Skeletal muscle tissue (tissue), 4 donors: Measurements from ENCODE around the gene GMCL2. TPM values are rescaled to one million over a fixed set of nuclear protein-coding genes. Genes with fewer than 3 reads are reported as not detected.

Source experiments
- H3K27ac ChIP-seq: one replicate; pipeline ENCODE4 v1.7.0; 2013; ENCODE audit warnings: mild to moderate bottlenecking, low read depth, low read length, inconsistent platforms
- H3K27me3 ChIP-seq, 3 donors: one replicate each; pipeline ENCODE4 v1.7.0; 2013; ENCODE audit warnings: low read length in 3 of 3; ENCODE audit not compliant: control insufficient read depth in 3 of 3, insufficient read depth in 3 of 3
- H3K36me3 ChIP-seq, 3 donors: one replicate each; pipeline ENCODE4 v1.7.0; 2013; ENCODE audit warnings: low read length in 3 of 3; ENCODE audit not compliant: control insufficient read depth in 3 of 3, insufficient read depth in 3 of 3
- H3K4me1 ChIP-seq, 3 donors: one replicate each; pipeline ENCODE4 v1.7.0; 2013; ENCODE audit warnings: low read length in 3 of 3, mild to moderate bottlenecking in 3 of 3; ENCODE audit not compliant: control insufficient read depth in 3 of 3, insufficient read depth in 3 of 3
- H3K4me3 ChIP-seq, 3 donors: one replicate each; pipeline ENCODE4 v1.7.0; 2013; ENCODE audit warnings: low read length in 3 of 3
- H3K9ac ChIP-seq, 3 donors: one replicate each; pipeline ENCODE4 v1.7.0; 2013; ENCODE audit warnings: low read length in 3 of 3, mild to moderate bottlenecking in 3 of 3, moderate library complexity in 2 of 3, low read depth in 1 of 3
- H3K9me3 ChIP-seq, 3 donors: one replicate each; pipeline ENCODE4 v1.7.0; 2013; ENCODE audit warnings: low read length in 3 of 3; ENCODE audit not compliant: control insufficient read depth in 3 of 3
- total RNA-seq: library from RNA; depleted of rRNA; stranded (reverse); fragments of >200 nt; gene quantifications from one replicate; pipeline ENCODE4 v1.2.3, GENCODE V29; 2014
- donor health status: Osteomylitis.

GMCL2 gene, protein sequence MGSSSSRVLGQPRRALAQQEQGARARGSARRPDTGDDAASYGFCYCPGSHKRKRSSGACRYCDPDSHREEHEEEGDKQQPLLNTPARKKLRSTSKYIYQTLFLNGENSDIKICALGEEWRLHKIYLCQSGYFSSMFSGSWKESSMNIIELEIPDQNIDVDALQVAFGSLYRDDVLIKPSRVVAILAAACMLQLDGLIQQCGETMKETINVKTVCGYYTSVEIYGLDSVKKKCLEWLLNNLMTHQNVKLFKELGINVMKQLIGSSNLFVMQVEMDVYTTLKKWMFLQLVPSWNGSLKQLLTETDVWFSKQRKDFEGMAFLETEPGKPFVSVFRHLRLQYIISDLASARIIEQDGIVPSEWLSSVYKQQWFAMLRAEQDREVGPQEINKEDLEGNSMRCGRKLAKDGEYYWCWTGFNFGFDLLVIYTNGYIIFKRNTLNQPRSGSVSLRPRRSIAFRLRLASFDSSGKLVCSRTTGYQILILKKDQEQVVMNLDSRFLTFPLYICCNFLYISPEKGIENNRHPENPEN
- total RNA-seq, result not detected

DNA sequence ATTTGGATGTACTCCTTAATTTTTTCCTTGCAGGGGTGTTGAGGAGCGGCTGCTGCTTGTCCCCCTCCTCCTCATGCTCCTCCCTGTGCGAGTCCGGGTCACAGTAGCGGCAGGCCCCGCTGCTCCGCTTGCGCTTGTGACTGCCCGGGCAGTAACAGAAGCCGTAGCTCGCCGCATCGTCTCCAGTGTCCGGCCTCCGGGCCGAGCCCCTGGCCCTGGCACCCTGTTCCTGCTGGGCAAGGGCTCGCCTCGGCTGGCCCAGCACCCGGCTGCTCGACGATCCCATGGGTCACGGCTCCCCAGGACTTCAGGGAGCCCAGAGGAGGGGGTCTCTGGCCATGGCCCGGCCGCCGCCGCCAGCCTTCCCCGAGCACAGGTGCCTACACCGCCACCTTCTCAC lies at the start of gene GMCL2:
Gene GMCL2 (minus strand): TSS at position 358 of the 400 bp plus-strand sequence. CDS start 72 bp downstream, at position 286.
- Histone ChIP-seq H3K4me3 (no peak within 1 kb of the TSS), H3K27ac (no peak within 1 kb of the TSS), H3K4me1 (no peaks in the 10 kb centered on the region), H3K36me3 (no peaks in the 10 kb centered on the region), H3K9ac (no peak within 1 kb of the TSS), H3K27me3 (no peaks in the 10 kb centered on the region), H3K9me3 (no peaks in the 10 kb centered on the region)

DNA sequence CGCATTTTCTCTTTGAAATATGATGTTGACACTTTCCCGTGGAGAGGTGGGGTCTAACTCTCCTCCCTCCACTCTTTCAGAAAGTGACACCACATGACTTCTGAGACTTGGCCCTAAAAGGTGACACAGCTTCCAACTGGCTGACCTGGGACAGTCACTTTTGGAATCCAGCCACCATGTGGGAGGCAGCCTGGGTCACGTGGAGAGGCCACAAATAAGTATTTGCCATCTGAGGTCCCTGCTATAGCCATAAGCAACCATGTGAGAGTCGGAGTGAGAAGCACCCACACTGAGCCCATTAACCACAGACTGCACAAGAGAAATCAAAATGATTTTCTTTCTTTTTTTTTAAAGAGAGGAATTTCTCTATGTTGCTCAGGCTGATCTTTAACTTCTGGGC lies 49.5 kb upstream of the GMCL2 start:
- no peaks in the 10 kb centered on the region for H3K36me3 ChIP-seq
- no peaks in the 10 kb centered on the region for H3K9me3 ChIP-seq
- H3K4me1 ChIP-seq, result peaks cover 57 to 75% (median 62%) of the 10 kb centered on the region in 3 donors
- H3K27me3 ChIP-seq, result no peaks in the 10 kb centered on the region
- H3K4me3 ChIP-seq, result peak overlapping the region in 2 of 3 donors; percentile 22 to 33
- H3K9ac ChIP-seq, result peak overlapping the region in 2 of 3 donors; percentile 59 to 77
- peak overlapping the region; percentile 89 for H3K27ac ChIP-seq

DNA sequence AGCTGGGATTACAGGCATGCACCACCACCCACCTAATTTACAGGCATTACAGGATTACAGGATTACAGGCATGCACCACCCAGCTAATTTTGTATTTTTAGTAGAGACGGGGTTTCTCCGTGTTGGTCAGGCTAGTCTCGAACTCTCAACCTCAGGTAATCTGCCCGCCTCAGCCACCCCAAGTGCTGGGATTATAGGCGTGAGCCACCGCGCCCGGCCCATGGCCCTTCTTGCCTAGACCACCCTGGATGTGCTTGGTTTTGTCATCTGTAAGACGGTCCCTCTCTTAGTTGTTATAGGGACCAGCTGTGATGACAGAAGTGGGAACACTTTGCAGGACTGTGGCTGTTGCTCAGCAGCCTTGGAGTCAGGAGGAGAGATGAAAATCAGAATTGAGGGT lies 49.0 kb upstream of the GMCL2 start:
- Histone ChIP-seq H3K36me3 (peaks cover 0 to 2% (median 0%) of the 10 kb centered on the region in 3 donors), H3K9me3 (no peaks in the 10 kb centered on the region), H3K4me3 (peak overlapping the region in 2 of 3 donors; percentile 16 to 33), H3K9ac (peak overlapping the region in 2 of 3 donors; percentile 45 to 77), H3K4me1 (peaks cover 57 to 75% (median 67%) of the 10 kb centered on the region in 3 donors), H3K27ac (peak overlapping the region; percentile 89), H3K27me3 (no peaks in the 10 kb centered on the region)

DNA sequence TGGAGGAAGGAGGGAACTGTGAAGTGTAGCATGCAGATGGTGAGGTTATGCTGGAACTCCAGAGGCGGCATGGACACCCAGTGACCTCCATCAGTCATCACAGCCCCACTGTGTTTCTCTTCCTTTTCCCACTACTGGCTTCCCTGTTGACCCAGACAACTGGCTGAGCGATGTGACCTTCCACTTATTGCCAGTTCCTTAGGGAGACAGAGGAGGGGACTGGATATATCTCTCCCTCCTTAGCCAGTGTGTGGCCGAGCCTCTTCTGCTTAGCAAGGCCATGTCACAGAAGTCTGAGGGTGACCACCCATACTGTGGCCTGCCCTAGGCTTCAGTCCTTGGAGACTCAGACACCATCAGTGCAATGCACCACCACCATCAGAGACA lies 48.4 kb upstream of the GMCL2 start:
- Histone ChIP-seq H3K4me1 (peaks cover 57 to 75% (median 69%) of the 10 kb centered on the region in 3 donors), H3K9ac (peak overlapping the region in 1 of 3 donors; percentile 36), H3K9me3 (no peaks in the 10 kb centered on the region), H3K4me3 (no peak overlapping the region), H3K27me3 (no peaks in the 10 kb centered on the region), H3K27ac (no peak overlapping the region), H3K36me3 (peaks cover 0 to 5% (median 0%) of the 10 kb centered on the region in 3 donors)

DNA sequence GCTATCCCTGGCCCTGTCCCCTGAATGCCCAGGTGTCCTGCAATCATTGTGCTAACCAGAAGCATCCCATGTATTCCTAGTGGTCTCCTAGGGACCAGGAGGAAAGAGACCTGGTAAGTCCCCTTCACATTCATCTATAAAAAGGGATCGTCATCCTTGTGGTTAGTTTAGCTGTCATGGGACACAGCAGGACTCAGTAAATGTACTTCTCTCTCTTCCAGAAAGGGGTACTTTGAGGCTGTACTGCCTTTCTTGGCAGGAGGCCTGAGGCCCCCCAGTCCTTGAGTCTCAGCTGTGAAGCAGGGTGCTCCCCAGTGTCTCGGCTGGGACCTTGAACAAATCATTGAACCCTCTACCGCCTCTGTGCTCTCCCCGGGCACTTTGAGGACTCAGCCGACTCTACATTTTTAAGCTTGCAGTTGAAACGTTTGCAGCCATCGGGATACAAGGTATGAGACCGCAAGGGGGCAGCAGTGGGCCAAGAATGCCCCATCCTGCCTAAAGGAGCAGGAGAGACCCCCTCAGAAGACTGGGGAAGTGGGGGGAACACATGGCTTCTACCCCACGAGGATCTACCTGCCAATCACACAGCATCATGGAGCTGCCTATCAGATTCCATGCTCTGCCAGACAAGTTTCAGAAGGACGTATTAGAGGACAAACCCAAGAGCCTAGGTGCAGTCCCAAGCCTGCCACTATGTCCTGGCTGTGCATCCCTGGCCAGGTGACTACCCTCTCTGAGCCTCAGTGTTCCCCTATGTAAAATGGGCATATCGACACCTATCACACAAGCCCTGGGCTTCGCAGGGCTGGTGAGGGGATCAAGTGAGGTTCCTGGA lies 47.8 kb upstream of the GMCL2 start:
- Histone ChIP-seq H3K4me1 (peaks cover 57 to 75% (median 68%) of the 10 kb centered on the region in 3 donors), H3K36me3 (peaks cover 4 to 10% (median 6%) of the 10 kb centered on the region in 3 donors), H3K4me3 (no peak overlapping the region), H3K27ac (no peak overlapping the region), H3K9ac (peak overlapping the region in 2 of 3 donors; percentile 36 to 66), H3K27me3 (no peaks in the 10 kb centered on the region), H3K9me3 (no peaks in the 10 kb centered on the region)

DNA sequence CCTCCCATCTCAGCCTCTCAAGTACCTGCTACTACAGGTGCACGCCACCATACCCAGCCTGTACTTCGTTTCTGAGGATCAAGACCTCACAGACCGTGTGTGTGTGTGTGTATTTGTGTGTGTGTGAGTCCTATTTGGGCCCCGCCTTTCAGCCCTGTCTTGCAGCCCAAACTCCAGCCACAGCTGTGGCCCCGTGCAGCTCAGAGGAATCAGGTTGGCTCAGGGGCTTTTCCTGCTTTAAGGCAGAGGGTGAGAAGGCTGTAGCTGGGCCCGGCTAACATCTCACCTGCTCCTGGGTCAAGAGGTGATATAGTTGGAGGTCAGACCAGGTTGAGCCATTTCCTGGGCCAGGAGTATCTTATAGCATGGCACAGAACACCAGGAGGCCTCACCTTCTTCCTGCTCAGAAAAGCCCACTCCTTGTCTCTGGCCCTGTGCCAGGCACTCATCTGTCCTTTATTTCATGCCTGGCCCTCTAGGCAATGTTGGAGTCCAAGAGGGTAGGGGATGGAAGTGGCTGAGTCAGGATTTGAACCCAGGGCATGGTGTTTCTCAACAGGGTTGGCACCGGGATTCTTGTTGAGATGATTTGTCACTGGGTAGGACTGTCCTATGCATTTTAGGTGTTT lies 47.1 kb upstream of the GMCL2 start:
- Histone ChIP-seq H3K27ac (no peak overlapping the region), H3K4me3 (no peak overlapping the region), H3K36me3 (peaks cover 11 to 16% (median 13%) of the 10 kb centered on the region in 3 donors), H3K9ac (no peak overlapping the region), H3K9me3 (no peaks in the 10 kb centered on the region), H3K27me3 (no peaks in the 10 kb centered on the region), H3K4me1 (peaks cover 57 to 77% (median 71%) of the 10 kb centered on the region in 3 donors)

DNA sequence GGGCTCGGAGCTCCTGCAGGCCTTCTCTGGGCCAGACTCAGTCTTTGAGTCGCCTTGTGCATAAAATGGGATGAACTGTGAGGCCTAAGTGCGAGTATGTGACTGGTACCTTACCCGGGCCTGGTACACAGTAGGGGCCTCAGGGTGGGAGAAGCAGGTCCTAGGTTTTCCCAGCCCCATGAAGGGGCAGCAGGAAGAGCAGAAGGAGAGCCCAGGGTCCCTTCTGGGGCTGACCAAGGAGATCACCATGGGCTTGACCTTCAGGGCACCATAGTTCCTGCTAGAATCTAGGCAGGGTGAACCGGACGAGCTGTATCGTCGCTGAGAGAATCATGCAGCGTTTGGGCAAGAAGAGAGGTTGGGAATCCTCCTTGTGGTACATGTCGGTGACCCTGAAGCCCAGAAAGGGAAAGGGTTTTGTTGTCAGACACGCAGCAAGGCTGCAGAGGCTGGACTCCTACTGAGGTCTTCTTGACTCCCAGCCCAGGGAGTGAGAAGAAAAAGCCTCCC lies 45.8 kb upstream of the GMCL2 start:
- Histone ChIP-seq H3K27me3 (no peaks in the 10 kb centered on the region), H3K9me3 (no peaks in the 10 kb centered on the region), H3K4me1 (peaks cover 49 to 75% (median 70%) of the 10 kb centered on the region in 3 donors), H3K36me3 (peaks cover 16 to 27% (median 25%) of the 10 kb centered on the region in 3 donors), H3K9ac (peak overlapping the region; percentile 81 to 98 (median 93)), H3K27ac (peak overlapping the region; percentile 96), H3K4me3 (peak overlapping the region; percentile 61 to 94 (median 92))

DNA sequence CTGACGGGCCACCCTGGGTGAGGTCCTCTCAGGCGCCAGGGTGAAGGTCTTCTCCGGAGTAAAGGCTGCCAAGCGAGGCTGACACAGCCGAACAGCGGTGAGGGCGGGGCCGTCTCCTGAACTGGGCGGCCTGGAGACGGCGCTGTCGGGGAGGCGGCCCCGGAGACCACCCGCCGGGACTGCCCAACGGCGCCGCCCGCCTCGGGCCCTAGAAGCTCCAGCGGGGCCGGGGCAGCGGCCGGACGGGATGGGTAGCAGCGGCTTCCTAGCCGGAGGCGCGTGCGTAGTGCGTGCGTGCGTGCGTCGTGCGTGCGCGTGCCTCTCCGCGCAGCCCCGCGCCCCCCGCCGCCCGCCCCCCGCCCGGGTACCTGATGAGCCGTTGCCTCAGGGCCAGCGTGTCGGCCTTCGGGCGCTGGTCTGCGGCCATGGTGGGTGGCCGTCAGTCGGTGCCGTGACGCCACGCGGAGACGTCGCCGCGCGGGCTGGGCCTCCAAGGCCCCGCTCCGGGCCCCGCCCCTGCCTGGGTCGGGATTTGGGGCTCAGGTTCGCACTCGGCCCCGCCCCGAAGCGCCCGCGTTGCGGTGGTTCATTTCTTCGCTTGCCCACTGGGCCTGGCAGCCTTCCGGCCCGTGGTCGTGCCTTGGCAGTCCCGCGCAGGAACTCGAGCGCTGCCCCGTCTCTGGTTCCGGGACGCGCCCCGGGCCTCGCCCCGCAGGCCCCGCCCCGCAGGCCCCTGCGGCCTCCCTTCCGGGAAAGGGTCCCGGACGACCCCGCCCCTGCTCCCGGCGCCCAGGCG lies 45.2 kb upstream of the GMCL2 start, which contains the start of gene PHYKPL:
Gene PHYKPL (minus strand): TSS at position 679 of the 796 bp plus-strand sequence. CDS start 252 bp downstream, at position 427.
- no peaks in the 10 kb centered on the region for H3K9me3 ChIP-seq
- peak within 1 kb of the TSS; percentile 93 to 98 (median 95) for H3K9ac ChIP-seq
- H3K4me1 ChIP-seq, result peaks cover 43 to 72% (median 66%) of the 10 kb centered on the region in 3 donors
- peak within 1 kb of the TSS; percentile 96 for H3K27ac ChIP-seq
- H3K36me3 ChIP-seq, result peaks cover 18 to 34% (median 32%) of the 10 kb centered on the region in 3 donors
- peak within 1 kb of the TSS; percentile 82 to 94 (median 92) for H3K4me3 ChIP-seq
- no peaks in the 10 kb centered on the region for H3K27me3 ChIP-seq
